NCI-H1694 (cell line): ENCODE data around the gene CKAP5.

ENCODE experiments used
- DNase-seq: peaks from one replicate; lab custom pipeline; 2025; lab: John Stamatoyannopoulos, UW

Gene CKAP5

DNA sequence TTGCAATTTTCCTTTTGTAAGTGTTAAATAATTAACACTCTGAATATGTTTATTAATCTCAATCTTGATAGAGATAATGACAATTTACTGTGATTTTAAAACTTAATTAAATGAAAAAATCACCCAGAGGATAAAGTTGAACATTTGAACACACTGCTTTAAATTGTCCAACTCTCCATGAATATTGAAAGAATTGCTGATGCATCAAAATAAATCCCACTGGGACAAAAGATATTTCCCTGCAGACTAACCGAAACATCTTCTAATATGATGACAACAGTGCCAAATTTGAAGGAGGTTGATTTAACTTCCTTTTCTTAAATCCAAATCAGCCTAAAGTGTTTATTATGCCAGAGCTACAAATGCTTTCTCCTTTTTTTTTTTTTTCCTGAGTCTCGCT is 79.4 kb downstream of the CKAP5 start:
- DNase-seq = no peak

DNA sequence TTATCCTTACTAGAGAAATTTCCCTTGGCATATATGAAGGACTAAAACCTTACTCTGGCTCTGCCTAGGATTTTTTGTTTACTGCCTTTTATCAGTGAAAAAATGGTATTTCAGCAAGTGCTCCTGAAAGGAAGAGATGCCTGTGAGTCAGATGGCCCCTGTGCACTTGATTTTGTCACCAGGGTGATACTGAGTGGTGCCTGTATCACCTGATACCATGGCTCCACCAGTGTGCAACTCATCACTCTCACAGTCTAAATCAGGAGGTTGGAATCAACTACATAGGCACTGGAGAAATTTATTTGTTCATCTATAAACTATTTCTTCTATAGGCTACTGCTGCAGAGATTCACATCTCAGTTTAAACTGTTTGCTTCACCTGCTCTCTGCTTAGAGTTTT is 83.8 kb downstream of the CKAP5 start:
- DNase-seq = no peak

DNA sequence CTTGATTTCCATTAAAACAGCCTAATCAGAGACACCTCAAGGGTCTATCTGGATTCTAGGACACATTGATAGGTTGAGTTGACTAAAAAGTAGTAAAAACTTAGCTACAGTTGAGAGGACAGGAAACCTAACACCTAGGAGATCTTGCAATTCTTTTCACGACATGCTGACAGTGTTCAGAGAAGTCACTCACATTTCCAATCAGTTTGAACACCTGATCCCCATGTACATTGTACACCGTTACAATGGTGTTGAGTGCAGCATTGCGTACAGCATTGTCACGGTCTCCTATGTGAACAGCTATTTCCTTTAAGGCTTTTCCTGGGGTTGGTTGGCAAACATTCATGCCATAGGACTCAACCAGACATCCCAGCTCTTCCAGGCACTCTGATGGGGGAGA is 84.3 kb downstream of the CKAP5 start:
- no peak for DNase-seq

DNA sequence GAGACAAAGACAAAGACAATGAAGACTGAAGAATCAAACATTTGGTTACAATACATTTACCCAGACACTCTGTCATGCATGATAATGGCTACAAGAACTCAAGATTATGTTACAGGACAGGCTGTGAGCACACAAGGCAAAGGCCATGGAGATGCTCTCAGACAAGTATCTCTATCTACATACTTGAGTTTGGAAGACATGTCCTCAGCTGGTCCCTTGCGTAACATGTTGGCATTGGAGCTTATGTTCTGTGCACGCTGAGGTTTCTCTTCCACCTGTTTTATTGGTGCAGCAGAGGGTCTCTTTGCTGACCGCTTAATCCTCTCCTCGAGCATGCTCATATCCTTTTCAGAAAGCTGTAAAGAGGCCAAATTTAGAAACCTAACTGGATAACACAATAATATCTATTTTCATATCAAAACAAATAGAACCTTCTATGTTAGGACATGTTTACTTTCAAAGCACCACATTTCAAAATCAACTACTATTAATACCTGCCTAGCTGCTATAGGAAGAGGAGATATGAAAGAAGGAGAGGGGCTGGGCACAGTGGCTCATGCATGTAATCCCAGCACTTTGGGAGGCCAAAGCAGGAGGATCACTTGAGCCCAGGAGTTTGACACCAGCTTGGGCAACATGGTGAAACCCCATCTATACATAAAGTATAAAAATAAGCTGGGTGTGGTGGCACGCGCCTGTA is 85.5 kb downstream of the CKAP5 start:
- no peak for DNase-seq

DNA sequence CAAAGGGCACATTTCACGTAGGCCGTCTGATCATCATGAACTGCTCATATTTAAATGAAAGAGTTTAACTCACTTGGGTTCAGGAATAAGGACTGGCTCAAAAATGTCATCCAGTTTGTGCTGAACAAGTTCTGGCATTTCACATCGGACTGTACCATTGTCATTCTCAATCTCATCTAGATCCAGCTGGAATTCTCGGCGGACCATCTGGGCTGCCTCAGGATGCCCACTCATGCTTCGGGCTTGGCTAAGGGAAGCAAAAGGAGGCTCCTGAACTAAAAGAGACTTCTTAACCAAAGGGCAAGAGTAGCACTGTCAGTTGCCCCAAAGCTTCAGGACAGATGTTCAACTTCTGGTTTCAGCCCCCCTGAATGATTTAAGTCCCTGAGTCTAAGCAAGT is 86.9 kb downstream of the CKAP5 start:
- no peak for DNase-seq

DNA sequence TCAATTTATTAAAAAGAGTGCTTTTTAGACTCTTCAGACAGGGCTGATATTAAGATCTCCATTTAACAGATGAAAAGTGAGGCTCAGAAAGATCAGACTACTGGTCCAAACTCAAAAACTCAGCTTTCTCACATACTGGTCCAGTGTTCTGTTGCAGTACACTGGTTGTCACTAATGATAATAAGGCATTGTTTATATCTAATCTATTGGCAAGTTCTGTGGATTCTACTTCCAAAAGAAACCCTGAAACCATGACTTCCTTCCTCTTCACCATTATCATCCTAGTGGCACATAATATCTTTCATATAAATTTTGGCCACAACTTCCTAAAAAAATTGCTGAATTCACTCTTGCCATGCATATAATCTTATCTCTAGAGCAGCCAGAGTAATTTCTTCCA is 90.1 kb downstream of the CKAP5 start:
- DNase-seq = no peak

DNA sequence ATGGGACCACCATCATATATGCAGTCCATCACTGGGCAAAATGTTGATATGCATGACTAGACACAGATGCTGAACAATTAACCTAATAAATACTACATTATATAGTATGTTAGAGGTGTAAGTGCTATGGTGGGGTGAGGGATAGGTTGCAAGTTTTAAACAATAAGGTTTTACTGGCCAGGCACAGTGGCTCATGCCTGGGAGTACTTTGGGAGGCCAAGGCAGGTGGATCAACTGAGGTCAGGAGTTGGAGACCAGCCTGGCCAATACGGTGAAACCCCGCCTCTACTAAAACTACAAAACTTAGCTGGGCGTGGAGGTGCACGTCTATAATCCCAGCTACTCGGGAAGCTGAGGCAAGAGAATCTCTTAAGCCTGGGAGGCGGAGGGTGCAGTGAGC is 98.9 kb downstream of the CKAP5 start:
- no peak for DNase-seq

DNA sequence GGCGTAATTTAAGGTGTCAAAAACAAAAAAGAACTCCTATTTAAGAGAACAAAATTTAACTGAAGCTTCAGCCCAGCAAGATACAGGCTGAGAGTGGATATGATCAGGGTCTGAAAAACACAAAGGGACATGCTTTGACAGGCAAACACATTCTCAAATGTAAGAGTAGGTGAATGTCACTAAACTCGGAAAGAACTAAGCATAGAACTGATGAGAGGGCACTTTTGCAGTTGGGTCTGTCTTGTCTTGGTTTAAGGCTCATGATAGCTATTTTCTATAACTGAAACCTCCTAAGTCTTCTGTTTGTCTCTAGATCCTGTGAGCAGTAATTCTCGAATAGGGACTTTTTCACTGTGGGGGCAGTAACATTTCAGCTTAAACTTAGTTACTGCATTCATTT is 100.1 kb downstream of the CKAP5 start:
- DNase-seq = no peak

DNA sequence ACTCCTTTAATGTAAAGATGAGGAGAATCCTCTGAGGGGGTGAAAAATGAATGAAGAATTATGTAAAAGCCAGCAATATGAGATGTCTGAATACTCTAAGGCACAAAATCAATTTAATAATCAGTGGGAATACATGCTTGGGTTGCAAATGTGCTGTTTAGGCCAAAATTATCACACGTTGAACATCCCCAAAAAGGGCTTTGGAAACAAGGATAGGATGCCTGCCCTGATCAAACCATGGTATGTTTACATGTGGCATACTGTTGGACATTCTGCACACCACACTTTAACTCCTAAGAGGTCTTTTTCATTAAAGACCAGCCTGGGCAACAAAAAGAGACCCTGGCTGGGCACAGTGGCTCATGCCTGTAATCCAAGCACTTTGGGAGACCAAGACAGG is 100.8 kb downstream of the CKAP5 start:
- DNase-seq = no peak

DNA sequence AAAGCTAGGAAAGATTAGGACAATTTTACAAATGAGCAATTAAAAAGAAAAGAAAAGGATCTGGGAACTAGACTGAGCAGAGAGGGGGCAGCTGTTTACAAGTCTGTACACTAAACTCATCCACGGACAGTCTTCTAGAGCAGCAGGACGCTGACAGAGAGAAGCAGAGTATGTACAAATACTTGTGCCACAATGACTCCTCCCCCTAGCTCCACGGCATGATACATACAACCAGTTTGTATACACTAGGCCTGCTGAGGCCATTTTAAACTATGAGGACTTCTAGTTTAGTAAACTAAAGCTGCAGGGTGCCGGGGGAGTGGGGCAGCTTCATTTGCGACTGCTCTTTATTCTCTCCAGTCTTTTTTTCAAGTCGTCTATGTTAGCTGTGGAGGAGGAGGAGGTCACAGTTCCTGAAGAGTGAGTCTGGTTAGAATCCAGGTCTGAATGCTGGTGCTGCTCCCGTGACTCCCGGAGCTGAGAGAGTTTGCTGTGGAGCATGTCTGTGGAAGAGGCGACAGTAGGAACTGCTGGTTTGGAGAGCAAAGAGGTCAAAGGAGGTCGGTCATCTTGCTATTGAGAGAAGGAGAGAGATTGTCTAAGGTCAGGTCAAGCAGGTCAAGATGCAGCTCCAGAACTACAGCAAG is 102.3 kb downstream of the CKAP5 start:
- no peak for DNase-seq

DNA sequence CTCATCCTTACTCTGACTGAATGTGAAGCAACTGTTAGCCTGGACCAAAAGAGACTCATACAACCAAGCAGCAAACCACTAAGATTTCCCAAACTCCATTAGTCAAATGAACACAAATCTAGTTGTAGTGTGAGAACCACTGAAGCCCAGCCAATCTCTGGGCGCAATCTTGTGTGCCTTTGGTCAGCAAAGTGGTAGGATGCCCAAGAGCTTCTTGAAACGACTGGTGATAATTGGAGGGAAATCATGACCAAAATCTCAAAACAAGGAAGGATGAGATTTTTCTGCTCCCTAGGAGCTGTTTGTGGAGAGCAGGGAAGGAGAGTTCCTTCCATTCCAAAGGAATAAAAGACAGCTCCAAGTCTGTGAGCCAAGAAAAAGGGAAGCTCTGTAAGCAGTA is 103.0 kb downstream of the CKAP5 start:
- DNase-seq = no peak

DNA sequence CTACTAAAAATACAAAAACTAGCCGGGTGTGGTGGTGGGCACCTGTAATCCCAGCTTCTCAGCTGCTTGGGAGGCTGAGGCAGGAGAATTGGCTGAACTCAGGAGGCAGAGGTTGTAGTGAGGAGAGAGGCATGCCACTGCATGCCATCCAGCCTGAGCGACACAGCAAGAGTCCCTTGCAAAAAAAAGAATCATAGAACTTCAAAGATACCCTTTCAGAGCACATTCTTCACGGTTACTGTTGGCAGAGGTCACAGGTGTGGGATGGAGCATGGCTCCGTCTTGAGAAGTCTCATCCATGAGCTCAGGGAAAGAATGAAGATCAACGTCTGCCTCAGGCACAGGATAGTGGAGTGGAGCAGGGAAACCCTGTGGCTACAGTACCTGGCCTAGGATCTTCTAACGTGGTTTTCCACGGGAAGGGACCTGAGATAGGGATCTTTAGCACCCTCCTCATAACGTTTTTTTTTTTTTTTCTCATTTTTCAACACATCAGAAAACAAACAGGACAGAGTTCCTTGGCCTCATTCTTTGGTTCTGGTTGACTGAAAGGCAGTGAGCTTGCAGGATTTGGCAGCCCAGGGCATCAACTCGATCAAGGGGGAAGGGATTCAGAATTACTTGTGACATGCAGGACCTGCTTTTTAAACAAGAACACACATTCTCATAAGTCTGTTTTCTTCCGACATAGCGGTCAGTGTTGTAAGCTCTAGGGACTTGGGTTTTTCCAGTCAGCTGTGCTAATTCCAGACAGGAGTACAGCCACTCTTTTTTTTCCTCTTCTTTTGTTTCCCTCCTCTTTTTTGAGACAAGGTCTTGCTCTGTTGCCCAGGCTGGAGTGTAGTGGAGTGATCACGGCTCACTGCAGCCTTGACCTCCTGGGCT is 104.2 kb downstream of the CKAP5 start:
- DNase-seq = no peak

DNA sequence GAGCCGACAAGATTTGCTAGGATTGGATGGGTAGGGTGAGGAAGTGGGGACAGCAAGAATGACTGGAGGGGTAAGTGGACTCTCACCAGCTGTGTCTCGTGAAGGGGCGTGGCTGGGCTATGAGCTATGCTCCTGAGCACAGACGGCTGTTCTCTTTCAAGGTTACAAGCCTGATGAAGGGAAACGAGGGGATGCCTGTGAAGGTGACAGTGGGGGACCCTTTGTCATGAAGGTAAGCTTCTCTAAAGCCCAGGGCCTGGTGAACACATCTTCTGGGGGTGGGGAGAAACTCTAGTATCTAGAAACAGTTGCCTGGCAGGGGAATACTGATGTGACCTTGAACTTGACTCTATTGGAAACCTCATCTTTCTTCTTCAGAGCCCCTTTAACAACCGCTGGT is 107.2 kb downstream of the CKAP5 start:
- no peak for DNase-seq

DNA sequence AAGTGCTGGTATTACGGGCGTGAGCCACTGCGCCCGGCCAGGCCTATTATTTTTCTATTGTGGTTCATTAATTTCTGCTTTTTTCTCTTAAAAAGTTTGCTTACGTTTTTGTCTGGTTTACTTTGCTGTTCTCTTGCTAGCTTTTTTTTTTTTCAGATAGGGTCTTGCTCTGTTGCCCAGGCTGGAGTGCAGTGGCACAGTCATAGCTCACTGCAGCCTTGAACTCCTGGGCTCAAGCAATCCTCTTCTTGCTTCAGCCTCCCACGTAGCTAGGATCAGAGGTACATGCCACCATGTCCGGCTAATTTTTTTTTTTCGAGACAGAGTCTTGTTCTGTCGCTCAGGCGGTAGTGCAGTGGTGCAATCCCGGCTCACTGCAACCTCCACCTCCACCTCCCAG is 108.4 kb downstream of the CKAP5 start:
- DNase-seq = no peak

DNA sequence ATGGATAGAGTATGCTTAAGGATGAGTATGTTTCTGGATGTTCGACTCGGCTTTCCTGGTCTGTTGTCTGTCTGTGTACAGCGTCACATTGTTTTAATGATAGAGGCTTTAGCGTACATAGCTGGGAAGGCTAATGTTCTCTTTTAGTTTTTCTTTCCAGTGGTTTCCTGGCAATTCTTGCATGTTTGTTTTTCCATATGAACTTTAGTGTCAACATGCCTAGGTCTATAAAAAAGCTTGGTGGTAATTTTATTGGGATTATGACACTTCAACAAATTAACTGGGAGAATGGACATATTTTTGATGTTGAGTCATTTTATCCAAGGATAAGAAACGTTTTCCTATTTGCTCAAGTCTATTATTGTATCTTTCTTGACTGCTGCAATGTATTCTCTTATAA is 109.5 kb downstream of the CKAP5 start:
- DNase-seq = no peak

DNA sequence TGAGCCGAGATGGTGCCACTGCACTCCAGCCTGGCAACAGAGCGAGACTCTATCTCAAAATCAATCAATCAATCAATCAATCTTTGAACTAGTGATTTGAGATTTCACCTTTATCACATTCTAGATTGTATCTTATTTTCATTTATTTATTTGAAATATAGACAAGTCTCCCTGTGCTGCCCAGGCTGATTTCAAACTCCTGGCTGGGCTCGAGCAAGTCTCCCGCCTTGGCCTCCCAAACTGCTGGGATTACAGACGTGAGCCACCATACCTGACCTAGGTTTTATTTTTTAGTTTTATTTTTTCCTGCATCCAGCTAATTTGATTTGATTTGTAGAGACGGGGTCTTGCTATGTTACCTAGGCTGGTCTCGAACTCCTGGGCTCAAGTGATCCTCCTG is 109.9 kb downstream of the CKAP5 start:
- DNase-seq = no peak

DNA sequence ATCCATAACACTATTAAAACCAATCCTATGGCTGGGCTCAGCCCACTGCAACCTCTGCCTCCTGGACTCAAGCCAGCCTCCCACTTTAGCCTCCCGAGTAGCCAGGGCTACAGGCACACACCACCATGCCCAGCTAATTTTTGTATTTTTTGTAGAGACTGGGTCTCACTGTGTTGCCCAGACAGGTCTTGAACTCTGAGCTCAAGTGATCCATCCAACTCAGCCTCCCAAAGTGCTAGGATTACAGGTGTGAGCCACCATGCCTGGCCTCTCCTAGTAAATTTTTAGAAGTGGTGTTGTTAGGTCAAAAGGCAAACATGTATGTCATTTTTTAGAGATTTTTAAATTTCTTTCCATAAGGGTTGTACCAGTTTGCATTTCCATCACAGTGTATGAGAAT is 112.8 kb downstream of the CKAP5 start:
- no peak for DNase-seq

DNA sequence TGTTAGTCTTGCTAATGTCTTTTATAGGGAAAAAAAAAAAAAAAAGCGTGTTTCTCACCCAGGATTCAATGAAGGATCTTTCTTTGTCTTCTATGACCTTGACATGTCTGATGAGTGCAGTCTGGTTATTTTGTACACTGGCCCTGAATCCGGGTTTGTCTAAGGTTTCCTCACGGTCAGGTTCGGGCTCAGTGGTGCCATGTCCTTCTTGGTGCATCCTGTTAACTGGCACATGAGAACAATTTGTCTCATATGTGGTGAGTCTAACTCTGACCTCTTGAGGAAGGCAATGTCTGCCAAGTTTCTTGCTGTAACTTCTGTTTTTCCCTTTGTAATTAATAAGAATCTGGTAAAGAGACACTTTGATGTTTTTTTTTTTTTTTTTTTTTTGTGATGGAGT is 114.5 kb downstream of the CKAP5 start:
- no peak for DNase-seq

DNA sequence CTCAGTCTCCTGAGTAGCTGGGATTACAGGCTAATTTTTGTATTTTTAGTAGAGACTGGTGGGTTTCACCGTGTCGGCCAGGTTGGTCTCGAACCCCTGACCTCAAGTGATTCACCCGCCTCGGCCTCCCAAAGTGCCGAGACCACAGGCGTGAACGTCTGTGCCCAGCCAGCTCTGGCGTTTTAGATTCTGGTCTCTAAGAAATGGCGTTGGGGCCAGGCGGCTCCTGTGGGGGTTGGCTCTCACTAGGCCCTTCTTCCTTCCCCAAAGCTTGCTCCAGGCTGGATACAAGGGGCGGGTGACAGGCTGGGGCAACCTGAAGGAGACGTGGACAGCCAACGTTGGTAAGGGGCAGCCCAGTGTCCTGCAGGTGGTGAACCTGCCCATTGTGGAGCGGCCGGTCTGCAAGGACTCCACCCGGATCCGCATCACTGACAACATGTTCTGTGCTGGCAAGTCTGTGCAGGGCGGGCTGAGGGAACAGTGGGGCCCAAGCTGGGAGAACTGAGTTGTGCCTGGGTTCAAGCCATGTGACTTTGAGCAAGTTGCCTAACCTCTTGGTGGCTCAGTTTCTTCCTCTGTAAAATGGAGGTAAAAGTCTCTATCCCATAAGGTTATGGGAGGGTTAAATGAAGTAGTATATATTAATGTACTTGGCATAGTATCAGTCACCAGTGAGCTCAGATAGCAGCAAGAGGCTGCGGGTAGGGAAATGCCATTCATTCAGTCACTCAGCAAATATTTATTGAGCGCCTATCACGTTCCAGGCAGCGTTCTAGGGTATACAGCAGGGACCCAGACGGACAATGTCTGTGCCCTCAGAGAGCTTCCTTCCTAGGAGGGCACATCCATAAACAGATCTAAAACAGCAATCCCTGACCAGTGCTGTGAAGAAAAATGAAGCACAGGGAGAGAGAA is 116.7 kb downstream of the CKAP5 start:
- no peak for DNase-seq

DNA sequence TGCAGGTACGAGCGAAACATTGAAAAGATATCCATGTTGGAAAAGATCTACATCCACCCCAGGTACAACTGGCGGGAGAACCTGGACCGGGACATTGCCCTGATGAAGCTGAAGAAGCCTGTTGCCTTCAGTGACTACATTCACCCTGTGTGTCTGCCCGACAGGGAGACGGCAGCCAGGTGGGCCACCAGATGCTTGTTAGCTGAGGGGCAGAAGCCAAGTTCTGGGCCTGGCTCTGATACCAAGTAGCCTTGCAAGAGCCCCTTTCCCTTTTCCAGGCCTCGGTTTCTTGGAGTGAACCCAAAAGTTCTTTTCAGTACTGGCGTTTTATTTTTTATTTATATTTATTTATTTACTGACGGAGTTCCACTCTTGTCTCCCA is 117.4 kb downstream of the CKAP5 start:
- DNase-seq = no peak

DNA sequence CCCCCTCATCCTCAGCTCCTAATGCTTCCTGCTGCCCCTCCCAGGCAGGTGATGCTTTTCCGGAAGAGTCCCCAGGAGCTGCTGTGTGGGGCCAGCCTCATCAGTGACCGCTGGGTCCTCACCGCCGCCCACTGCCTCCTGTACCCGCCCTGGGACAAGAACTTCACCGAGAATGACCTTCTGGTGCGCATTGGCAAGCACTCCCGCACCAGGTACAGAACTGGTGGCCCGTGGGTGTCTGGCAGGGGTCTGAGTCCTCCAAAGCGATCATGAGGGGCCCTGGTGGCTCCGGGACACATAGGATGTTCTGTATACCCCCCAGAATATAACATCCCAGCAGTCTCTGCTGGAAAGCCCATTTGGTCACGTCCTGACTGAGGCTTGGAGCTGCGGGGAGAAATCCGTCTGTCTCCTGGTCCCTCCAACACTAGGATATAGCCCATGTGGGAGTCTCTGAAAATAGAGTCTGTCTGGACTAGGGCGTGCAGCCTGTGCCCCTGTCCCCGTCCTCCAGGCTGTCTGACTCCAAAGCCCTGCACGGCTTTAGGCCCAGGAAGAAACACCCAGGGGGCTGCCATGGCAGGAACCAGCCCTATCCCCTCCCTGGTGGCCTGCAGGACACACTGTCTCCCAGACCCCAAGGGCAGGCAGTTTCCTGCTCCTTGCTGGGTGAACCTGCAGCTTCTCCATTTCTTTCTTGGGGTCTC is 118.0 kb downstream of the CKAP5 start:
- no peak for DNase-seq
